G401 (cell line): ENCODE data around the gene LACC1. TPM values are rescaled to one million over a fixed set of nuclear protein-coding genes. Genes with fewer than 3 reads are reported as not detected.

ENCODE experiments used
- DNase-seq: peaks from one replicate; pipeline ENCODE4 v3.0.0-alpha.2; 2015; ENCODE audit warnings: low spot score
- in situ Hi-C: cut with HindIII; loops from 2 replicates; pipeline ENCODE4 v1.10.0; 2016; ENCODE audit warnings: low sequenced_read_pairs, mixed read lengths
- total RNA-seq: library from RNA; depleted of rRNA; stranded (reverse); fragments of >200 nt; shearing (Covaris generic); gene quantifications from 2 replicates; pipeline ENCODE4 v1.2.3, GENCODE V29; 2014; rRNA removed

LACC1 gene
- total RNA-seq, 1 experiment from 2014 or later: not detected

DNA sequence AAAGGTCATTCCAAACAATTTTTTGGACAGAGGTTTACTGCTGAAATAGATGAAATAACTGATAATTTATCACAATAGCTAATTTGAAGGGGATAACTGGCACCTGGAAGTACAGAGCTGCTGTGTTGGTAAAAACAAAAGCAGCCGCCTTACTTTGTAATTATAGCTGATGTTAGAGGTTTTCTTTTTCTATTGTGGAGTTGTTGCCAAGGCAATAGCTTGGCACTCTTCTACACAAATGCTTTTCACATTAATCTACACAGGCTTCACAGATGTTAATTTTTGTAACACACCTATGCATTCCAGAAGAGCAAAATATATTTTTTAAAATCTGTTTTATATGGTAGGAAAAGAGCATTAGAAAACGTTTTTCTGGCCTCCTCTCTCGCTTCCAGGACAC, 56.9 kb downstream of the LACC1 start:
- in situ Hi-C loops: no loop called here
- no peak for DNase-seq

DNA sequence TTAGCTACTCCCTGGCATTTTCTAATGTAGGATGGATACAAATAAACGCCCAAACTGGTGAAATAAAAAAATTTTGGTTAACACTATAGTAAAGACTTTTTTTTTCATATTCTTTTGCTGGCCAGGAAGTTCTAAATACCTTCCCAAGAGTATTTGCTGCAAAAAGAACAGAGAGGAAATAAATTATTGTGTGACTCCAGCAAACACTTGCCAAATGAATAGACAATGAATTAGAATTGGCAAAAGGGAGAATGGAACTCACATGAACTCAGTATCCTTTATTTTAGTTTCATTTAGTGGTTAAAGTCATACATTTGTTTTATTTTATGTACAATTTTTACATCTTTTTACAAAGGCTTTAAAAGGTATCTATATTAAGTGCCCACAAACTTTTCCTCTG, 58.1 kb downstream of the LACC1 start:
- no peak for DNase-seq
- in situ Hi-C loops: no loop called here

DNA sequence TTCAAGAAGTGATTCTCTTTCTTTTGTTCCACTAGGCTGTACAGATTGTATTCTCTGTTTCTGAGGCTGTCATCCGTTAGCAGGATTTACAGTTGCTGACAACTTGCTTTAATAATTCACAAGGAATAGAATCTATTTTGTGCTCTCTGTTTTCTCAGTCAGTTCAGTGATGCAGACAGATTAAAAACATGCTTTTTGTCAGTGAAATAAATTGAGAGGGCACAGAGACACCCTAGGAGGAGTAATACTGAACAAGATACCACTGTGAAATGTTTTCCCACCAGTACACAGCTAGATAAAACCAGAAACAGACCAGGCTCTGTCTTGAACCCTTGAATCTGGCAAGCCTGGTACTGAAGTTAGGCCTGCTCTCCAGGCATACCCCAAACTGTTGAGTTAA, 58.7 kb downstream of the LACC1 start:
- in situ Hi-C loops: no loop called here
- DNase-seq: no peak

DNA sequence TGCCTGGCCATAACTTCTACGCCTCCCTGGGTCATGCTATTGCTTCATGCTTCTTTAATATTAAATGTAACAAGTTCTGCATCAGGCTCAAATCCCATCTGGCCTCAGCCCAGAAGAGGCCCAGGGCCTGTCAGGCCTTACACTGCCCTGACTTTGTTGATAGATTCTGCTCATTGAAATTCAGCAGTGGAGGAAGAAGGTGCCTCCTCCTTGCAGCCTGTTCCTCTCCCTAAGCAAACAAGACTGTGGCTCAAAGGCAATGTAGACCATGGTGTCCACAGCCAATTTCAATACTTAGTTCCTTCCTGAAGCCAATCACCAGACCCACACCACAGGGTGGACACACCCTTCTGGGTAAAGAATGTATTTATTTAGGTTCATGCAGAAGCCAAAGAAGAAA, 59.4 kb downstream of the LACC1 start:
- in situ Hi-C loops: no loop called here
- DNase-seq: no peak

DNA sequence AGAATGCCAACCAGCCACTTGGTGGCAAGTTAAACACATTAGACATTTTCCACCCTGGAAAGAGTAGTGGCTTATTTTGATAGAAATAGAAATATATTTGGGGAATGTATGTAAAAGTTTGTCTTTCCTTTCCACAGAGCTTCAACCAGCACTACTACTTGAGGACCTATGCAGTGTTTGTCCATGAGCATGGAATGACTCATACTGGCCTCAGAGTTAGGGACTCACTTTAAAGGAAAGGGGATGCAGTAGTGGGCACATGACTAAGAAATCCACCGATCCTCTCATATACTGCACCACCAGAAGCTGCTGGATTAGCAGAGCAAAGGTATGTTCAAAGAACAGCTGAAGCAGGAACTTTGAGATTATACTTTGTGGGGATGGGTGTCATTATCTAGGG, 62.6 kb downstream of the LACC1 start:
- in situ Hi-C loops: no loop called here
- no peak for DNase-seq

Other genes starting within 250 kb of the LACC1 start
- gene ENOX1, start 92.9 kb upstream of the LACC1 start, total RNA-seq: not detected in 2 replicates
- not detected in 2 replicates for gene CCDC122, start 164 bp upstream of the LACC1 start, total RNA-seq